ENCODE measurements around the gene LYZL4.

DNA sequence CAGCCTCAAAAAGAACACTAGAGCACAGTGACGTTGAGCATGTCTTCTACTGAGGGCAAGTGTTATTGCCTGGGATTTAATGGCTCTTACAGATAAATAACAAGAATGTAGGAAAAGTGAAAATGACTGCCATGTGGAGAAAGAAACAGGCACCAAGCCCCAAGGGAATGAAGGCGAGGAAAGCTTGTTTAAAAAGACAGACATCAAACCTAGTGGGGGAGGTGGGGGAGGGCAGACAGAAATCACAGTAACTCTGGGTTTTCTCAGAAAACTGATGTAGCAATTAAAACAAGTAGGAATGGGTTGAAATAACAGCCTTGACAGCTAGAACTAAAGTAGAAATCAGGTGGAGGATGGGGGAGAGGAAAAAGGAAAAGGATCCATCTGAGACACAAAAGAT is 18.4 kb upstream of the LYZL4 start:
- TF ChIP-seq CTCF (conservative IDR thresholded peaks at IDR 0.05; ENCODE audit: low read depth, low read length) (no peak), EZH2 (IDR thresholded peaks at IDR 0.05; ENCODE audit: low read length, unreplicated experiment) (no peak), EZH2phosphoT487 (IDR thresholded peaks at IDR 0.05; ENCODE audit: borderline replicate concordance, low read length) (no peak)
